Left kidney (tissue), 2 donors: ENCODE measurements around the gene EHMT2. TPM values are rescaled to one million over a fixed set of nuclear protein-coding genes. Genes with fewer than 3 reads are reported as not detected.

ENCODE experiments used
- DNase-seq: peaks from one replicate; pipeline ENCODE4 v3.0.0-alpha.2; 2013
- polyA plus RNA-seq: library from polyadenylated mRNA; unstranded; fragments of 120-200 nt; gene quantifications from one replicate; pipeline ENCODE4 v1.2.1, GENCODE V29; 2013; ENCODE audit not compliant: insufficient read length

The EHMT2 gene
- polyA plus RNA-seq, 1 donor: 84.3 TPM

- no peak for DNase-seq
Observed at GRCh38 chr6:31892821-31893220, 4.7 kb downstream of the EHMT2 start.

- no peak for DNase-seq
Observed at GRCh38 chr6:31889331-31889972, 8.0 kb downstream of the EHMT2 start.

GRCh38 chr6:31888276-31889258 is 8.9 kb downstream of the EHMT2 start:
- DNase-seq: no peak

GRCh38 chr6:31887173-31888007 is 10.1 kb downstream of the EHMT2 start:
- no peak for DNase-seq

GRCh38 chr6:31886541-31886991 is 10.9 kb downstream of the EHMT2 start:
- no peak for DNase-seq

GRCh38 chr6:31884528-31885035 is 12.9 kb downstream of the EHMT2 start:
- DNase-seq: no peak

- DNase-seq: no peak
Observed at GRCh38 chr6:31883676-31884075, 13.8 kb downstream of the EHMT2 start.

GRCh38 chr6:31882344-31882743 is 15.2 kb downstream of the EHMT2 start:
- no peak for DNase-seq

GRCh38 chr6:31881136-31881859 is 16.2 kb downstream of the EHMT2 start:
- no peak for DNase-seq

- DNase-seq: no peak
Observed at GRCh38 chr6:31880616-31881015, 16.9 kb downstream of the EHMT2 start.

- DNase-seq: no peak
Observed at GRCh38 chr6:31879901-31880300, 17.6 kb downstream of the EHMT2 start.

- no peak for DNase-seq
Observed at GRCh38 chr6:31879143-31879542, 18.4 kb downstream of the EHMT2 start.

GRCh38 chr6:31878726-31879125 is 18.8 kb downstream of the EHMT2 start, which contains the start of gene SLC44A4:
TSS of gene SLC44A4 (minus strand) at chr6:31878997. CDS start at chr6:31878980, 17 bp downstream.
- DNase-seq: no peak

GRCh38 chr6:31878222-31878621 is 19.3 kb downstream of the EHMT2 start:
- DNase-seq: no peak

GRCh38 chr6:31877651-31878161 is 19.8 kb downstream of the EHMT2 start:
- DNase-seq: no peak

- no peak for DNase-seq
Observed at GRCh38 chr6:31877125-31877650, 20.3 kb downstream of the EHMT2 start.

- DNase-seq: no peak
Observed at GRCh38 chr6:31876357-31876756, 21.1 kb downstream of the EHMT2 start.

- no peak for DNase-seq
Observed at GRCh38 chr6:31875877-31876276, 21.6 kb downstream of the EHMT2 start.

GRCh38 chr6:31874836-31875572 is 22.5 kb downstream of the EHMT2 start:
- DNase-seq: no peak

GRCh38 chr6:31874084-31874670 is 23.3 kb downstream of the EHMT2 start:
- no peak for DNase-seq
